Endothelial cell of umbilical vein (primary cell): Measurements from ENCODE around the gene BRF1. TPM values are rescaled to one million over a fixed set of nuclear protein-coding genes. Genes with fewer than 3 reads are reported as not detected.

Experiments used
- BruUV-seq: library from RNA; stranded (reverse); fragments of 400-500 nt; replicated peaks from 2 replicates; lab custom pipeline; 2021; lab: Mats Ljungman, UMichigan
- CTCF ChIA-PET: fragments of 300-600, 350-600 bp; sonication (Branson Sonifier 250); formaldehyde crosslinking; loops from one replicate; lab custom pipeline; 2021; ENCODE audit warnings: antibody characterized with exemption, inconsistent platforms; lab: Charles Lee
- POLR2A ChIA-PET: fragments of 300-600, 350-600 bp; sonication (Branson Sonifier 250); formaldehyde crosslinking; loops from one replicate; lab custom pipeline; 2021; ENCODE audit warnings: antibody characterized with exemption, inconsistent platforms; lab: Charles Lee
- DNase-seq: peaks from one replicate; pipeline ENCODE4 v3.0.0-alpha.2; 2011; ENCODE audit warnings: low read depth, low spot score
- FAIRE-seq: peaks from 2 replicates; lab custom pipeline; 2011; peaks lifted over from hg19 to GRCh38; lab: Jason Lieb, UNC
- H2AFZ ChIP-seq: 2 replicates; pipeline ENCODE4 v1.6.0; 2012; ENCODE audit warnings: low read depth, low read length, control low read depth, inconsistent platforms
- H3K27ac ChIP-seq: 2 replicates; pipeline ENCODE4 v1.5.1; 2011; ENCODE audit warnings: low read depth, mild to moderate bottlenecking, control low read depth, low read length, moderate library complexity; ENCODE audit not compliant: insufficient read depth
- H3K27me3 ChIP-seq, 2 experiments: 2 replicates each; pipeline versions ENCODE4 v1.6.0 to v1.6.1; 2011; ENCODE audit warnings: low read length in 2 of 2, mixed read lengths in 1 of 2; ENCODE audit not compliant: control insufficient read depth in 2 of 2, insufficient read depth in 2 of 2
- H3K36me3 ChIP-seq, 2 experiments: 2 replicates in 1 of 2; 3 replicates in 1 of 2; pipeline ENCODE4 v1.5.1; 2011; ENCODE audit warnings: low read length in 2 of 2, mild to moderate bottlenecking in 1 of 2, moderate library complexity in 1 of 2; ENCODE audit not compliant: control insufficient read depth in 2 of 2, insufficient read depth in 2 of 2; ENCODE audit errors: extremely low read depth in 1 of 2
- H3K4me1 ChIP-seq: 3 replicates; pipeline ENCODE4 v1.5.1; 2011; ENCODE audit warnings: mild to moderate bottlenecking, low read length; ENCODE audit not compliant: control insufficient read depth, insufficient read depth; ENCODE audit errors: extremely low read depth
- H3K4me2 ChIP-seq: 2 replicates; pipeline ENCODE4 v1.6.1; 2011; ENCODE audit warnings: low read length, control low read depth, mixed read lengths; ENCODE audit not compliant: insufficient read depth
- H3K4me3 ChIP-seq, 3 experiments: fragments of 200-600 bp in 1 of 3; sonication (generic), shearing (Covaris generic) in 1 of 3; replicated peaks in 1 of 3; 2 replicates each; pipeline ENCODE4 v1.5.1; 2011 to 2016; ENCODE audit warnings: control low read depth in 3 of 3, low read length in 3 of 3, mild to moderate bottlenecking in 2 of 3, inconsistent platforms in 1 of 3, low read depth in 1 of 3, moderate library complexity in 1 of 3; ENCODE audit not compliant: insufficient read depth in 1 of 3
- H3K79me2 ChIP-seq: 2 replicates; pipeline ENCODE4 v1.6.0; 2012; ENCODE audit warnings: low read length, inconsistent platforms; ENCODE audit not compliant: control insufficient read depth, insufficient read depth
- H3K9ac ChIP-seq: replicated peaks from 2 replicates; pipeline ENCODE3; 2011; ENCODE audit warnings: low read length, control low read depth; ENCODE audit not compliant: insufficient read depth; ENCODE audit errors: extremely low read depth
- H3K9me1 ChIP-seq: replicated peaks from 3 replicates; pipeline ENCODE4 v1.6.0; 2011; ENCODE audit warnings: mild to moderate bottlenecking, low read length; ENCODE audit not compliant: control insufficient read depth, insufficient read depth; ENCODE audit errors: extremely low read depth
- H3K9me3 ChIP-seq: replicated peaks from 2 replicates; pipeline ENCODE4 v1.5.1; 2012; ENCODE audit warnings: low read length, inconsistent platforms; ENCODE audit not compliant: control insufficient read depth, insufficient read depth
- H4K20me1 ChIP-seq: replicated peaks from 2 replicates; pipeline ENCODE3; 2011; ENCODE audit warnings: mild to moderate bottlenecking, low read length; ENCODE audit not compliant: control insufficient read depth, insufficient read depth; ENCODE audit errors: extremely low read depth
- EZH2 ChIP-seq: IDR thresholded peaks from 2 replicates; pipeline ENCODE4 v1.6.1; 2012; ENCODE audit warnings: borderline replicate concordance, low read depth, mild to moderate bottlenecking, moderate library complexity, low read length, inconsistent platforms; ENCODE audit not compliant: severe bottlenecking
- FOS ChIP-seq: IDR thresholded peaks from 2 replicates; pipeline ENCODE4 v1.6.1; 2011; ENCODE audit warnings: mild to moderate bottlenecking, low read length, moderate library complexity, borderline replicate concordance; ENCODE audit not compliant: insufficient read depth
- GATA2 ChIP-seq: IDR thresholded peaks from 2 replicates; pipeline ENCODE4 v1.7.0; 2011; ENCODE audit warnings: low read depth, mild to moderate bottlenecking, moderate library complexity, mixed read lengths, low read length; ENCODE audit not compliant: insufficient read length, insufficient read depth
- JUN ChIP-seq: IDR thresholded peaks from 2 replicates; pipeline ENCODE4 v1.6.1; 2011; ENCODE audit warnings: borderline replicate concordance, low read depth; ENCODE audit not compliant: insufficient read length, insufficient read depth
- MYC ChIP-seq: IDR thresholded peaks from one replicate; pipeline ENCODE4 v1.6.1; 2011; ENCODE audit warnings: mild to moderate bottlenecking, low read depth, low read length
- POLR2A ChIP-seq: IDR thresholded peaks from 2 replicates; pipeline ENCODE4 v1.6.1; 2012; ENCODE audit warnings: low read depth, mild to moderate bottlenecking, control low read depth, low read length
- POLR2AphosphoS5 ChIP-seq: IDR thresholded peaks from 2 replicates; pipeline ENCODE4 v1.6.1; 2012; ENCODE audit warnings: low read depth, mild to moderate bottlenecking, control low read depth, low read length, moderate library complexity; ENCODE audit not compliant: insufficient read depth
- dilution Hi-C: fragments of 300-500 bp; cut with MboI; formaldehyde crosslinking; loops from one replicate; pipeline ENCODE4 v1.15.0; 2019; ENCODE audit warnings: low sequenced_read_pairs; ENCODE audit not compliant: extremely low pct_ligation_motif_present
- intact Hi-C: fragments of 100-400 bp; cut with micrococcal nuclease; formaldehyde crosslinking; loops from one replicate; pipeline ENCODE4 v1.10.0; 2022
- polyA plus RNA-seq, 4 experiments: library from polyadenylated mRNA; depleted of rRNA in 3 of 4; stranded (reverse) in 3 of 4; unstranded in 1 of 4; fragments of >200 nt; gene quantifications; 2 replicates each; pipeline versions ENCODE4 v1.2.1 to v1.2.3, GENCODE V29; 2011 to 2012; ENCODE audit warnings: missing spikeins in 1 of 4
- total RNA-seq: library from RNA; stranded (reverse); gene quantifications from 2 replicates; pipeline ENCODE4 v1.2.3, GENCODE V29; 2021
- TF ChIP-seq, protein P1 (sequence below), 2 donors: IDR thresholded peaks; 1 replicate in 1 of 2; 2 replicates in 1 of 2; pipeline ENCODE4 v1.5.1; 2011; ENCODE audit warnings: low read length in 2 of 2, mild to moderate bottlenecking in 2 of 2, moderate library complexity in 2 of 2, control low read depth in 1 of 2, inconsistent platforms in 1 of 2, low read depth in 1 of 2; ENCODE audit not compliant: insufficient read depth in 1 of 2; ENCODE audit errors: extremely low read depth in 1 of 2
- TF ChIP-seq, protein P2 (sequence below): IDR thresholded peaks from 2 replicates; pipeline ENCODE4 v1.6.1; 2011; ENCODE audit not compliant: insufficient read depth, insufficient read length

The BRF1 gene
- total and polyA plus RNA-seq, 2 donors (not counting 3 experiments of a cell fraction or from before 2014, with no cell fraction given), result 19.0 to 47.2 TPM

- no peak for FAIRE-seq
- no peak for TF ChIP-seq MYC
- BruUV-seq, result no TSS peak
- no peak for DNase-seq
- H3K27me3 ChIP-seq, result no peaks in the 10 kb centered on the region
- H3K4me1 ChIP-seq, result no peaks in the 10 kb centered on the region
- peaks cover 0 to 30% of the 10 kb centered on the region in 2 experiments for H3K36me3 ChIP-seq
- H3K9ac ChIP-seq, result no peak overlapping the region
- no peaks in the 10 kb centered on the region for H3K79me2 ChIP-seq
- H3K9me3 ChIP-seq, result no peaks in the 10 kb centered on the region
- H4K20me1 ChIP-seq, result no peaks in the 10 kb centered on the region
- dilution Hi-C loops (no loop called here), intact Hi-C loops (no loop called here)
- H3K4me2 ChIP-seq, result no peak overlapping the region
- ChIA-PET CTCF (no interaction called here), POLR2A (no interaction called here)
- no peak overlapping the region for H3K4me3 ChIP-seq
- no peak overlapping the region for H2AFZ ChIP-seq
- H3K27ac ChIP-seq, result no peak overlapping the region
- H3K9me1 ChIP-seq, result no peaks in the 10 kb centered on the region
Observed at GRCh38 chr14:105218611-105219010, 82.2 kb downstream of the BRF1 start.

DNA sequence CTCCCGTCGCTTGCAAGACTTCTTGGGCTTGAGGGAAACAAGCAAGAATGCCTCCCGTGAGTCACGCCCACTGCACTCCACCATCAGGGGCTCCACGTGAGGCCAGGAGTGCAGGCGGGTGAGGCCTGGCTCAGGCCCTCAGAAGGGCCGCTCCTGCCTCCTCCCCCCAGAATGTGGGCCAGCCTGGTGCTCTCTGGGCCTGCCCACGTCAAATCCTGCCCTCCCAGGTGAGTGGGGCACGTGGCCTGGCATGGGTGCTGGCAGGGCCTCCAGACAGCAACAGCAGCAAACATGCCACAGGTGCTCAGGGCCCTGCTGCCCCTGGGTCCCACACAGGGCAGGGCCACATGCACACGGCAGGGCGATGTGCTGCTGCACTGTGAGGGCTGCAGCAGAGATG lies 83.0 kb downstream of the BRF1 start:
- Histone ChIP-seq H3K36me3 (peaks cover 0 to 30% of the 10 kb centered on the region in 2 experiments), H3K4me1 (no peaks in the 10 kb centered on the region), H2AFZ (no peak overlapping the region), H3K9me1 (no peaks in the 10 kb centered on the region), H4K20me1 (no peaks in the 10 kb centered on the region), H3K4me3 (no peak overlapping the region), H3K9ac (no peak overlapping the region), H3K27me3 (no peaks in the 10 kb centered on the region), H3K27ac (no peak overlapping the region), H3K9me3 (no peaks in the 10 kb centered on the region), H3K4me2 (no peak overlapping the region), H3K79me2 (no peaks in the 10 kb centered on the region)
- no peak for DNase-seq
- ChIA-PET CTCF (no interaction called here), POLR2A (no interaction called here)
- intact Hi-C loops (no loop called here), dilution Hi-C loops (no loop called here)
- no TSS peak for BruUV-seq
- TF ChIP-seq MYC (no peak), FOS (no peak), POLR2A (no peak), POLR2AphosphoS5 (no peak), JUN (no peak), EZH2 (no peak), GATA2 (no peak)
- TF ChIP-seq, protein P1, sequence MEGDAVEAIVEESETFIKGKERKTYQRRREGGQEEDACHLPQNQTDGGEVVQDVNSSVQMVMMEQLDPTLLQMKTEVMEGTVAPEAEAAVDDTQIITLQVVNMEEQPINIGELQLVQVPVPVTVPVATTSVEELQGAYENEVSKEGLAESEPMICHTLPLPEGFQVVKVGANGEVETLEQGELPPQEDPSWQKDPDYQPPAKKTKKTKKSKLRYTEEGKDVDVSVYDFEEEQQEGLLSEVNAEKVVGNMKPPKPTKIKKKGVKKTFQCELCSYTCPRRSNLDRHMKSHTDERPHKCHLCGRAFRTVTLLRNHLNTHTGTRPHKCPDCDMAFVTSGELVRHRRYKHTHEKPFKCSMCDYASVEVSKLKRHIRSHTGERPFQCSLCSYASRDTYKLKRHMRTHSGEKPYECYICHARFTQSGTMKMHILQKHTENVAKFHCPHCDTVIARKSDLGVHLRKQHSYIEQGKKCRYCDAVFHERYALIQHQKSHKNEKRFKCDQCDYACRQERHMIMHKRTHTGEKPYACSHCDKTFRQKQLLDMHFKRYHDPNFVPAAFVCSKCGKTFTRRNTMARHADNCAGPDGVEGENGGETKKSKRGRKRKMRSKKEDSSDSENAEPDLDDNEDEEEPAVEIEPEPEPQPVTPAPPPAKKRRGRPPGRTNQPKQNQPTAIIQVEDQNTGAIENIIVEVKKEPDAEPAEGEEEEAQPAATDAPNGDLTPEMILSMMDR (IDR thresholded peaks at IDR 0.05; ENCODE audit: extremely low read depth in 1 of 2, insufficient read depth in 1 of 2, low read depth in 1 of 2, low read length in 2 of 2), result no peak
- TF ChIP-seq, protein P2, sequence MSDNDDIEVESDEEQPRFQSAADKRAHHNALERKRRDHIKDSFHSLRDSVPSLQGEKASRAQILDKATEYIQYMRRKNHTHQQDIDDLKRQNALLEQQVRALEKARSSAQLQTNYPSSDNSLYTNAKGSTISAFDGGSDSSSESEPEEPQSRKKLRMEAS, result no peak
- FAIRE-seq, result no peak
